GM04503 (cell line): ENCODE measurements around the gene PODN.

Source experiments
- DNase-seq: peaks from one replicate; pipeline ENCODE4 v3.0.0-alpha.2; 2012; ENCODE audit warnings: low read depth

PODN gene

GRCh38 chr1:53114581-53115400 lies 52.8 kb downstream of the PODN start:
- no peak for DNase-seq

DNA sequence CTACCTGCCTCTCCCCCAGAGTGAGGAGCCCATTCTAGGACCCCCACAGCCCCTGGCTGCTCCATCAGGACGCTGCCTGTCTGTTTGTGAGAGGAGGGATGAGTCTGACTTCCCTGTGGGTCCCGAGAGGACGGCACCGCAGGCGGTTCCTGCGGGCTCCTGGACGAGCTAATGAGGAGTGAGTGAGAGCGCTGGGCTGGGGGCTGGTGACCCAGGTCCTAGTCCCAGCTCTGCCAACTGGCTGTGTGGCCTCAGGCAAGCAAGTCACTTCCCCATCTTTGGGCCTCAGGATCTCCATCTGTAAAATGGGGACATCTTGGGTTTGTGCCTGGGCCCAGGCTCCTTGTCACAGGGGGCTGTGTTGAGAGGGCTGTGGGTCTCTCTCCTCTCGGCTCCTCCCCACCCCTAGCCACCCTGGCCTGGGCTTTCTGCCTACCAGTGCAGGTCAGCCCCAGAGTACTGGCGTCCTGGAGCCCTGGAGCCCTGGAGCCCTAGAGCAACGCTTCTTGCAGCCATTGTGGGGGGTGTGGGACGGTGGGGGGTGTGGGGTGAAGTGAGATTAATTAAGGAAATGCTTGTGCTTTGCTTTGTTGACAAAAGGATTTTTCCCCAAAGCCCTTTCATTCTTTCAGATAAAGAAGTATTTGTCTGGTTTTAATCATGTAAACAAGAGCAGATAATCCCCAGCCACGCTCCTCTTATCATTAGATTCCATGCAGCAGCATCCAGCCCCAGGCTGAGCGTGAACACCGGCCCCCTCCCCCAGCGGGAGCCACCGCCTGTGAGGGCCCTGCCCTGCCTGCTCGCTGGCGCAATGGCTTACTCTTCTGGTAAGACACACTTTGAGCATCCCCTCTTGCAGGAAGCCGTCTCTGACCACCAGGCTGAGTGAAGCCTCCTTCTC lies 53.6 kb downstream of the PODN start:
- DNase-seq = no peak

GRCh38 chr1:53116307-53116810 lies 54.3 kb downstream of the PODN start:
- DNase-seq = no peak

GRCh38 chr1:53116933-53117600 lies 55.1 kb downstream of the PODN start:
- DNase-seq = no peak

GRCh38 chr1:53117836-53118235 lies 55.8 kb downstream of the PODN start:
- no peak for DNase-seq

GRCh38 chr1:53120659-53121058 lies 58.6 kb downstream of the PODN start:
- DNase-seq = no peak

GRCh38 chr1:53121319-53122172 lies 59.5 kb downstream of the PODN start:
- DNase-seq = no peak

- no peak for DNase-seq
Observed at GRCh38 chr1:53122201-53122885, 60.3 kb downstream of the PODN start.

DNA sequence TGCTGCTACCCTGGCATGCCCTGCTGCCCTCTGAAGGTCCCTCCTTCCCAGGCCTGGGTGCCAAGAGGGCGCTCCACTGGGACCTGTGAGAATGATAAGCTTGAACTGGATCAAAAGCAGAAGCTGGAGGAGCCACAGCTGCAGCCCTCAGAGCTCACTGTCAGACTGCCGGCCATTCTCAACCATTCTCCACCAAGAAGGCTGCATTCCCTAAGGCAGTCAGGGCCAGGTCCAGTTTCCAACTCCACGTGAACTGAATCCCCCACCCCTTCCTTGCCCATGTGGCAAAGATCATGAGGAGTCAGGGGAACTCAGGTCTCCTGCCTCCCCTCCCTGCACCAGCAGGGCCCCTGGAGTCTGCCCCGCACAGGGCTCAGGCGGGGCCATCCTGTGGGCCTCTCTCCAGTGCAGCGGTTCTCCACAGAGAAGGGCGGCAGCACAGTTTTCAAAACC lies 61.0 kb downstream of the PODN start:
- DNase-seq = no peak

DNA sequence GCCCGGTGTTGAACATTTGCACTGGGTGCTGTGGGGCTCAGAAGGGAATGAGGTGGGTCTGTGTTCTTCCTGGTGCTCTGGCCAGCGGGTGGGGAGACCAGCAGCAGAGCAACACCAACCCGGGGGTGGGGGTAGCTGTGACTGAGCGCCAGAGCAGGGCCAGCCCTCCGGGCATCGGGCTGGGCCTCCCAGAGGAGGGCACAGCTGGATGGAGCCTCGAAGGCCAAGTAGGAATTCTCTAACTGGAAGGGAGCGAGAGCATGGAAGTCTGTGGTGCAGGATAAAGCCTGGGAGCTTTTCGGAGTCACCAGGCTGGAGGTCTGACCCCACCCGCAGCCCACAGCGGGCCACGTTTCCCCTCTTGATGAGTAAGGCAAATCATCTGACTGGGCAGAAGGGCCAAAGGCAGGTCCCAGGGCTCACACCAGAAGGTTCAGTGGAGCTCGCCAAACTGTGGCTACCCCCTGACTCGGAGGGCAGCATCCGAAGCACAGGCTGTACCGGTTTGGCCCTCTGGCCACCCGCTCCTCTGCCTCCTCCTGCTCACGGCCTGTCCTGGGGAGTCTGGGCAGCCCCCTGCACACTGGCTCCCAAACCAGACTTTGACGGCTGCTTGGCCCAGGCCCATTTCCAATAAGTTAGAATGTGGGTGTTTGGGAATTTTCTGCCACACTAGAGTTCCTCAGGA lies 61.6 kb downstream of the PODN start:
- no peak for DNase-seq

DNA sequence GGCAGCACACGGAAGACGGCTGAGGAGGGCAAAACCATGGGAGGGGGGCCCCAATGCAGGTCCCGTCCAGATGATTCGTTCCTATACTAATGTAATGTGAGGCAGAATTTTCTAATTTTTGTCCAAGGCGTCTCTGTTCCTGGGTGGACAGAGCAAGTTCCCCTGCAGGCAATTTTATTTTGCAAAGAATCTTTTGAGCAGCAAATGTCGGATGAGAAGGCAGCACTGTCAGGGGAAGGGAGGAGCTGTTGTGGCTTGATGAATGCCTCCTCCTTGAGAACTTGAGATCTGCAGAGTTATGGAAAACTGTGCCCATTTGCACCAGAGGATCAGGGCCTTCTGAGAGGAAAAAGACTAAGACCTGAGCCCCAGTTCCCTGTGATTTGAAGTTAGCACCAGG lies 63.1 kb downstream of the PODN start:
- no peak for DNase-seq

DNA sequence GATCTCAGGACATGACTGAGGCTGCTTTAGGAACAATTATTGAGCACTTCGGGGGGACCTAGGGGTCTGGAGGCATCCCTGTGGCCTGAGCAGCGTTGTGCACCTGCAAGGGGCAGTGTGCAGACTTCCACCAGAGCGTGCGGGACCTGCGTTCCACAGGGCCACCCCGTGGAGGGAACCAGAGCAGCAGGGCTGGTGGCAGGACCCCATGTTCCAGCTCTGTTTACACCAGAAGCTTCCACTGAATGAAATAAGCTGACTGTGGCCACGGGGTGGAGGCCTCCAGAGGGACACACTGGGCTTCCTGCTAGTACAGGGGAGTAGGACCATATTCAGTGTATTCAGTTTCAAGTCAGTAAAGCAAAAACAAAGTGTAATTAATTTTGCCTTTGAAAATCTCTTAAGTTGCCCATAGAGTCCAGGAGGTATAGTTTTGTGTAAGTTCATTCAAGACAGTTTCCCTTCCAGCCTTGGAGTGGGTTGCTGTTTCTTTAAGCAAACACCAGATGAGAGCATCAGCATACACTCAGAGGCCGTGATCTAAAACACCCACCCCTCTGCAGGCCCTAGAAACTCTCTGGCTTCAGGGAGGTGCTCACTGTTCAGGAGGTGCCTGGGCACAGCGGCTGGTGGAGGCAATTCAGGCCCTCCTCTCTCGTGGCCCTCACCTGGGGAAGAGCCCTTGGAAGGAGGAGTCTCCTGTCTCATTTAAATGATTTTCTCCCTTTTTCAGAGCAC lies 63.8 kb downstream of the PODN start:
- no peak for DNase-seq

- DNase-seq = no peak
Observed at GRCh38 chr1:53126495-53126894, 64.5 kb downstream of the PODN start.

DNA sequence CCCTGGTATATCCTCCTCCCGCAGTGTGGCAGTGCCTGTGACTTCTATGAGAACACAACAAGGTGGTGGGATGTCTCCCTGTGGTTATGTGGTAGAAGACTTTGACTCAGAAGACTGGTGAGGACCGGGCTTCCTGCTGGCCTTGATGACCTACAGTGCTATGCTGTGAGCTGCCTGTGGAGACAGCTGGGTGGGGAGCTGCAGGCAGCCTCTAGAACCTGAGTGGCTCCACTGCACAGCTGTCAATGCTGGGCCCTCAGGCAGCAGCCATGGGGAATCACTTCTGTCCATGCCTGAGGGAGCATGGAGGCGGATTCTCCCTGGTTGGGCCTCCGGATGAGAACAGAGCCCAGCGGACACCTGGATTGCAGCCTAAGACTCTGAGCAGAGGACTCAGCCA lies 65.5 kb downstream of the PODN start:
- DNase-seq = no peak

DNA sequence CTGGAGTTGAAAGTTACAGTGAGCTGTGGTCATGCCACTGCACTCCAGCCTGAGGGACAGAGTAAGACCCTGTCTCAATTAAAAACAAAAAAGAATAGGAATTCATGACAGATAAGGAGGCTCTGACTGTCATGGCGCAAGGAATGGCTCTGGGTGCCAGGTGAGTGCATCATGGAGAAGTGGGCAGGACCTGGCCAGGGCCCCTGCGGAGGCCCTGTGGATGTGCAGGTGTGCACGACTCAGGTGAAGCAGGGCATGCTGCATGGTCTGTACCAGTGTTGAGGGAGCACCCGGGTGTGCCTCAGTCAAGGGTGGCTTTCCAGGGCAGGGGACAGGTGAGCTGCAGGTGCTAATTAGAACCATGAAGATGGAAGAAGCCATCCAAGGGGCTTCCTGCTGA lies 66.4 kb downstream of the PODN start:
- DNase-seq = no peak

GRCh38 chr1:53129891-53130597 lies 68.0 kb downstream of the PODN start:
- DNase-seq = no peak

GRCh38 chr1:53130598-53130877 lies 68.5 kb downstream of the PODN start:
- no peak for DNase-seq

DNA sequence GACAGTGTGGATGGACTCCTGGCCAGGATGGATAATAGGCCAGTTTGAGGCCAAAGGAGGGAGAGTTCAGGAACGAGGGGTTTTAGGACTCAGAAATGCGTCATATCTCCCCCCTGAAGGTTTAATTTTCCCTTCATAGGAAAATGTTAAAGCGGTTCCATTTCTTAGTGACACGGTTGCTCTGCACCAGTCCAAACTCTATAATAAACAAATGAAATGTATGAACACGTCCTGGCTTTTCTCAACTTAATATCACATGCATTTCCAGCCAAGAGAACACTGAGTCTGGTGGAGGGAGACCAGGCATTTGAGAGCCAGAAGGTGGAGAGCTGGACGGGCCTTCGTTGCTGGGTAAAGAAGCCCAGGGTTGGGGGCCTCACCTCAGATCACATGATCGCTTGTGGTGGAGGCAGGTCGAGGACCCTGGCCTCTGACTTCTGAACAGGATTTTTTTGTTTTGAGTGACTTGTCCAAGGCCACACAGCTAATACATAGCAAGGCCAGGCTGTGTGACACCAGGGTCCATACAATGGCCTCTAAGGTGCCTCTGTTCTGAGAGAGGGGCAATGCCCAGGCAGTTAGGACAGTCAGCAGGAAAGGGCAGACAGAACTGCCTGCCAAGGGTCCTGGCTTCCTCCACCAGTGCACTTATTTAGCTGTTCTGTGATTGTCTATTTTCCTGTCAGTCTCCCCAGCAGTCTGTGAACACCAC lies 69.0 kb downstream of the PODN start:
- no peak for DNase-seq

GRCh38 chr1:53131590-53131938 lies 69.6 kb downstream of the PODN start:
- no peak for DNase-seq
